G401 (cell line): ENCODE measurements around the gene MAPK8IP1. TPM values are rescaled to one million over a fixed set of nuclear protein-coding genes. Genes with fewer than 3 reads are reported as not detected.
"Not testable (repeated sequence)": the region's sequence is repeated elsewhere in the genome, so short reads cannot be mapped to it uniquely, and the experiment has no call there.

Experiments used
- DNase-seq: peaks from one replicate; pipeline ENCODE4 v3.0.0-alpha.2; 2015; ENCODE audit warnings: low spot score
- in situ Hi-C: cut with HindIII; loops from 2 replicates; pipeline ENCODE4 v1.10.0; 2016; ENCODE audit warnings: low sequenced_read_pairs, mixed read lengths
- total RNA-seq: library from RNA; depleted of rRNA; stranded (reverse); fragments of >200 nt; shearing (Covaris generic); gene quantifications from 2 replicates; pipeline ENCODE4 v1.2.3, GENCODE V29; 2014

MAPK8IP1 gene
- total RNA-seq, 1 experiment from 2014 or later: 38.5 TPM

- in situ Hi-C loops: no loop called here
- peak; percentile 35 for DNase-seq
These were observed 760 bp upstream of the MAPK8IP1 start for GRCh38 chr11:45884596-45885185.

- peak; percentile 55 for DNase-seq
- in situ Hi-C loops: no loop called here
These were observed 670 bp downstream of the MAPK8IP1 start for GRCh38 chr11:45885921-45886721.

GRCh38 chr11:45886816-45887520 is 1.5 kb downstream of the MAPK8IP1 start:
- DNase-seq: no peak
- in situ Hi-C loops: no loop called here

GRCh38 chr11:45887587-45887986 is 2.1 kb downstream of the MAPK8IP1 start:
- in situ Hi-C loops: no loop called here
- peak; percentile 49 for DNase-seq

GRCh38 chr11:45889555-45889954 is 4.1 kb downstream of the MAPK8IP1 start:
- in situ Hi-C loops: no loop called here

GRCh38 chr11:45889966-45890365 is 4.5 kb downstream of the MAPK8IP1 start:
- in situ Hi-C loops: no loop called here
- DNase-seq: no peak

More at GRCh38 chr11:45889555-45889954, 4.1 kb downstream of the MAPK8IP1 start:
- DNase-seq: no peak

- DNase-seq: peak; percentile 46
- in situ Hi-C loops: no loop called here
These were observed 5.6 kb downstream of the MAPK8IP1 start for GRCh38 chr11:45890886-45891550.

GRCh38 chr11:45892856-45893255 is 7.4 kb downstream of the MAPK8IP1 start:
- in situ Hi-C loops: no loop called here
- DNase-seq: no peak

GRCh38 chr11:45894555-45895247 is 9.2 kb downstream of the MAPK8IP1 start:
- peak; percentile 58 for DNase-seq
- in situ Hi-C loops: no loop called here

- no peak for DNase-seq
- in situ Hi-C loops: no loop called here
These were observed 10.3 kb downstream of the MAPK8IP1 start for GRCh38 chr11:45895553-45896259.

GRCh38 chr11:45896422-45896984 is 11.1 kb downstream of the MAPK8IP1 start:
- in situ Hi-C loops: no loop called here
- peak; percentile 39 for DNase-seq

GRCh38 chr11:45897556-45897955 is 12.1 kb downstream of the MAPK8IP1 start:
- in situ Hi-C loops: no loop called here
- DNase-seq: peak; percentile 55

- no peak for DNase-seq
- in situ Hi-C loops: no loop called here
These were observed 13.6 kb downstream of the MAPK8IP1 start for GRCh38 chr11:45899086-45899447.

GRCh38 chr11:45899448-45900174 is 14.2 kb downstream of the MAPK8IP1 start:
- in situ Hi-C loops: no loop called here
- peak; percentile 87 for DNase-seq

- in situ Hi-C loops: not testable (repeated sequence)
- peak; percentile 34 for DNase-seq
These were observed 14.8 kb downstream of the MAPK8IP1 start for GRCh38 chr11:45900175-45900800.

GRCh38 chr11:45900916-45901617 is 15.6 kb downstream of the MAPK8IP1 start:
- peak; percentile 57 for DNase-seq
- in situ Hi-C loops: no loop called here

GRCh38 chr11:45901626-45902025 is 16.2 kb downstream of the MAPK8IP1 start:
- in situ Hi-C loops: no loop called here
- peak; percentile 63 for DNase-seq
